ENCODE measurements around the gene NCOR1.

DNA sequence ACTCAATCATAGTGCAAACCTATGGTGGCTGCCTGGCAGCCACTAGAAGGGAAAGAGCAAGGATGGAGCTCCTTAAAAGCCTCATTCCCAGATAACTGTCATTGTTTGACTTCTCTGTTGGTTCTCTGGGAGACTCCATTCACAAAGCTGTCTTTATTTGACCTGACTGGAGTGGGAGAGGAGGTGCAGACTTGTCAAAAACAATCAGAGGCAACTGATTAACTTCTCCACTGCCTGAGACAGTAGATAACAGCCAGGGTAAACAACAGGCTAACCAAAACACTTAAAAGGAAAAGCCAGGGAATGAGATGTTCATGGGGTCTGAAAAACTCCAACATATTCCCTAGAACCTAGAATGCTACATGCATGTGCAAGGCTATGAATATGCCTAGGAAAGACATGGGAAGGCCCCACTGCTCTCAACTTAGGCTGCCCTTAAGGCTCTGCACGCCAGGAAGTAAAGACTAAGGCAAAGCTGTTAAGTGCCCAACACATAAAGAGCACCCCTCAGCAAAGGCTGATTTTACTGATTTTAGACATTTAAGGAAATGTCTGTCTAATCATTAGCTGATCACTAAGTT lies 133.7 kb downstream of the NCOR1 start:
- TF ChIP-seq EZH2 (IDR thresholded peaks at IDR 0.05; ENCODE audit: insufficient read depth, poor library complexity, severe bottlenecking) (no peak), EZH2phosphoT487 (IDR thresholded peaks at IDR 0.05; ENCODE audit: insufficient read depth, low read depth) (no peak)

Data from GM23248 (cell line).